A673 (cell line): ENCODE measurements around the gene C19orf81. TPM values are rescaled to one million over a fixed set of nuclear protein-coding genes. Genes with fewer than 3 reads are reported as not detected.

Source experiments
- BruUV-seq: library from RNA; stranded (reverse); fragments of 400-500 nt; replicated peaks from 2 replicates; lab custom pipeline; 2021; lab: Mats Ljungman, UMichigan
- CTCF ChIA-PET: fragments of 300-600 bp; sonication (Branson Sonifier 250); formaldehyde crosslinking; loops from one replicate; lab custom pipeline; 2022; ENCODE audit warnings: antibody characterized with exemption; lab: Charles Lee
- POLR2A ChIA-PET: fragments of 300-600 bp; sonication (Branson Sonifier 250); formaldehyde crosslinking; loops from one replicate; lab custom pipeline; 2022; ENCODE audit warnings: antibody characterized with exemption; ENCODE audit not compliant: low non-redundant PET; lab: Charles Lee
- DNase-seq: peaks from one replicate; pipeline ENCODE4 v3.0.0-alpha.2; 2015; ENCODE audit warnings: low spot score
- H3K27ac ChIP-seq: fragments of 200-600 bp; sonication (generic); 2 replicates; pipeline ENCODE4 v1.5.1; 2016; ENCODE audit warnings: mixed run types, low read depth, mild to moderate bottlenecking, mixed read lengths, antibody characterized with exemption, low read length; ENCODE audit not compliant: poor library complexity, severe bottlenecking
- H3K27me3 ChIP-seq: fragments of 200-600 bp; sonication (generic); replicated peaks from 2 replicates; pipeline ENCODE4 v1.6.1; 2017; ENCODE audit warnings: mixed run types, low read depth, mild to moderate bottlenecking, mixed read lengths, antibody characterized with exemption, low read length; ENCODE audit not compliant: insufficient read depth, poor library complexity
- H3K36me3 ChIP-seq: fragments of 200-600 bp; sonication (generic); 2 replicates; pipeline ENCODE4 v1.6.1; 2016; ENCODE audit warnings: mixed run types, mild to moderate bottlenecking, mixed read lengths, antibody characterized with exemption, low read length; ENCODE audit not compliant: insufficient read depth, poor library complexity, severe bottlenecking
- H3K4me1 ChIP-seq: fragments of 200-600 bp; sonication (generic); 2 replicates; pipeline ENCODE4 v1.6.1; 2017; ENCODE audit warnings: mixed run types, mild to moderate bottlenecking, mixed read lengths, antibody characterized with exemption, low read length; ENCODE audit not compliant: insufficient read depth, poor library complexity, severe bottlenecking
- H3K4me3 ChIP-seq: fragments of 200-600 bp; sonication (generic); 2 replicates; pipeline ENCODE4 v1.5.1; 2016; ENCODE audit warnings: low read depth, mixed run types, mild to moderate bottlenecking, mixed read lengths, low read length; ENCODE audit not compliant: poor library complexity, severe bottlenecking
- H3K9me3 ChIP-seq: fragments of 200-600 bp; sonication (generic); 2 replicates; pipeline ENCODE4 v1.6.1; 2016; ENCODE audit warnings: mixed run types, low read depth, mild to moderate bottlenecking, mixed read lengths, antibody characterized with exemption, low read length; ENCODE audit not compliant: poor library complexity, severe bottlenecking
- EZH2 ChIP-seq: fragments of 200-600 bp; sonication (generic); IDR thresholded peaks from 2 replicates; pipeline ENCODE4 v1.6.1; 2017; ENCODE audit warnings: borderline replicate concordance, low read depth, mild to moderate bottlenecking, mixed read lengths, antibody characterized with exemption, low read length; ENCODE audit not compliant: poor library complexity, severe bottlenecking
- intact Hi-C: fragments of 100-400 bp; cut with micrococcal nuclease; formaldehyde crosslinking; loops from one replicate; pipeline ENCODE4 v1.10.0; 2022; ENCODE audit not compliant: unreplicated experiment
- total RNA-seq: library from RNA; stranded (reverse); gene quantifications from 2 replicates; pipeline ENCODE4 v1.2.3, GENCODE V29; 2021
- TF ChIP-seq, protein P1 (sequence below): fragments of 300-800, 200-600 bp; sonication (generic); conservative IDR thresholded peaks from 2 replicates; pipeline ENCODE4 v1.5.1; 2017; ENCODE audit warnings: low read depth, mild to moderate bottlenecking, antibody characterized with exemption, low read length, moderate library complexity, mixed read lengths

C19orf81 gene
- total RNA-seq, 1 experiment from 2014 or later: 6.2 TPM

GRCh38 chr19:50669302-50670101 lies 20.3 kb downstream of the C19orf81 start:
- DNase-seq: peak; percentile 64
- ChIA-PET POLR2A (no interaction called here), CTCF (interaction anchor here (0.6 to 1.2 kb wide), 6 partner anchors 9 to 252 kb away, joined by 3 to 6 read pairs (median 4); no protein-coding TSS in a partner anchor)
- Histone ChIP-seq H3K4me1 (peaks cover 7% of the 10 kb centered on the region), H3K27me3 (peaks cover 30% of the 10 kb centered on the region), H3K27ac (no peak overlapping the region), H3K9me3 (no peaks in the 10 kb centered on the region), H3K36me3 (no peaks in the 10 kb centered on the region), H3K4me3 (no peak overlapping the region)
- intact Hi-C loops: loop anchor here (1.0 kb wide), 1 partner anchor 114 kb away; no protein-coding TSS in a partner anchor
- no TSS peak for BruUV-seq
- TF ChIP-seq, protein P1, sequence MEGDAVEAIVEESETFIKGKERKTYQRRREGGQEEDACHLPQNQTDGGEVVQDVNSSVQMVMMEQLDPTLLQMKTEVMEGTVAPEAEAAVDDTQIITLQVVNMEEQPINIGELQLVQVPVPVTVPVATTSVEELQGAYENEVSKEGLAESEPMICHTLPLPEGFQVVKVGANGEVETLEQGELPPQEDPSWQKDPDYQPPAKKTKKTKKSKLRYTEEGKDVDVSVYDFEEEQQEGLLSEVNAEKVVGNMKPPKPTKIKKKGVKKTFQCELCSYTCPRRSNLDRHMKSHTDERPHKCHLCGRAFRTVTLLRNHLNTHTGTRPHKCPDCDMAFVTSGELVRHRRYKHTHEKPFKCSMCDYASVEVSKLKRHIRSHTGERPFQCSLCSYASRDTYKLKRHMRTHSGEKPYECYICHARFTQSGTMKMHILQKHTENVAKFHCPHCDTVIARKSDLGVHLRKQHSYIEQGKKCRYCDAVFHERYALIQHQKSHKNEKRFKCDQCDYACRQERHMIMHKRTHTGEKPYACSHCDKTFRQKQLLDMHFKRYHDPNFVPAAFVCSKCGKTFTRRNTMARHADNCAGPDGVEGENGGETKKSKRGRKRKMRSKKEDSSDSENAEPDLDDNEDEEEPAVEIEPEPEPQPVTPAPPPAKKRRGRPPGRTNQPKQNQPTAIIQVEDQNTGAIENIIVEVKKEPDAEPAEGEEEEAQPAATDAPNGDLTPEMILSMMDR: peak; percentile 92
- no peak for TF ChIP-seq EZH2

DNA sequence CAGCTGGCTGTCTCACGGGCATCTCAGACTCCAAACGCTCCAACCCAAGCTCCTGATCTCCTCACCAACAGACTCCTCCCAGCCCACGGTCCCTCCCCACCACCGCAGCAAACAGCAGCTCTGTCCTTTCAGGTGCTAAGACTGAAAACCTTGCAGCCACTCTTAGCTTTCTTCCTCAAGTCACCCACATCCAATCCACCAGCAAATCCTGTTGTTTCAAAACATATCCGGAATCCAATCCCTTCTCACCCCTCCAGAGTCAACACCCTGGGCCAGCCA lies 20.8 kb downstream of the C19orf81 start:
- CTCF ChIA-PET: interaction anchor here (0.6 to 1.2 kb wide), 5 partner anchors 10 to 252 kb away, joined by 3 to 5 read pairs (median 4); no protein-coding TSS in a partner anchor
- H3K27ac ChIP-seq: no peak overlapping the region
- H3K27me3 ChIP-seq: peaks cover 30% of the 10 kb centered on the region
- POLR2A ChIA-PET: interaction anchor here (0.7 kb wide), 1 partner anchor 68 kb away, joined by 4 read pairs; no protein-coding TSS in a partner anchor
- H3K36me3 ChIP-seq: no peaks in the 10 kb centered on the region
- DNase-seq: no peak
- H3K4me1 ChIP-seq: peaks cover 7% of the 10 kb centered on the region
- no TSS peak for BruUV-seq
- no peak for TF ChIP-seq EZH2
- TF ChIP-seq, protein P1: no peak
- intact Hi-C loops: no loop called here
- H3K9me3 ChIP-seq: no peaks in the 10 kb centered on the region
- H3K4me3 ChIP-seq: no peak overlapping the region

DNA sequence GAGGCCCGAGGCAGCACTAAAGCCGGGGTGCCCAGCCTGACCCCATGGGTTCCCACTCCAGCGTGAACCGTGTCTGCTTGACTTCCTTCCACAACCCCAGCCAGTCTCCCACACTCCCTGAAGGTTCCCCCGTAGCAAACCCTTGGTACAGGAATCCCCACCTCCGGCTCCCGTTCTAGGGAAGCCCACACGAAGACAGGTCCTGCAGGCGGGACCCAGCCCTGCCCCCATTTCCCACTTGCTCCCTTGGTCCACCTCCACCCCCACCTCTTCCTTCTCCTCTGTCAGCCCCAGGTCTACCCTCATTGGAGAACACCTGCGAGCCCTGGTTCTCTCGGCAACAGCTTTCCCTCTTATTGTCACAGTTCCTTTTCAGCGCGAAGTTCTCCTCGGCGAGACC lies 23.9 kb downstream of the C19orf81 start:
- ChIA-PET POLR2A (no interaction called here), CTCF (no interaction called here)
- H3K36me3 ChIP-seq: no peaks in the 10 kb centered on the region

More for the DNA sequence above, 23.9 kb downstream of the C19orf81 start:
- no peak overlapping the region for H3K4me3 ChIP-seq
- intact Hi-C loops: no loop called here
- no peaks in the 10 kb centered on the region for H3K9me3 ChIP-seq
- peaks cover 6% of the 10 kb centered on the region for H3K27me3 ChIP-seq
- no peak overlapping the region for H3K27ac ChIP-seq
- TF ChIP-seq EZH2: no peak
- TF ChIP-seq, protein P1: no peak
- DNase-seq: no peak
- no TSS peak for BruUV-seq
- no peaks in the 10 kb centered on the region for H3K4me1 ChIP-seq
